Suprapubic skin (tissue), 3 donors: ENCODE results near the gene OMP.

Experiments
- CTCF ChIP-seq, 2 donors: fragments of 200-600 bp in 1 of 2; fragments of 450-650 bp in 1 of 2; sonication (generic) in 1 of 2; IDR thresholded peaks; one replicate each; pipeline ENCODE4 v1.5.1; 2016 to 2019; ENCODE audit warnings: antibody characterized with exemption in 2 of 2, mild to moderate bottlenecking in 1 of 2, moderate library complexity in 1 of 2
- POLR2AphosphoS5 ChIP-seq, 3 donors: sonication (generic); formaldehyde crosslinking; IDR thresholded peaks; one replicate each; pipeline ENCODE4 v1.6.1; 2017; ENCODE audit warnings: antibody characterized with exemption in 3 of 3

GRCh38 chr11:77093987-77094840, 8.4 kb upstream of the OMP start:
- TF ChIP-seq CTCF (IDR thresholded peaks at IDR 0.05) (no peak), POLR2AphosphoS5 (IDR thresholded peaks at IDR 0.05) (no peak)
